SK-N-SH treated with all-trans-retinoic acid at 6 μM for 48 hours (cell line): Measurements from ENCODE around the gene ENHO.
A peak's percentile ranks its signal among the peaks of the same experiment; 100 is the strongest.

Source experiments
- ATAC-seq: fragments of 200-7000 bp; cut with Tn5 transposase; 3 replicates; pipeline ENCODE4 v1.9.1; 2020; ENCODE audit warnings: mild to moderate bottlenecking, moderate library complexity
- ARNTL ChIP-seq: fragments of 450-650 bp; formaldehyde crosslinking; IDR thresholded peaks from 2 replicates; pipeline ENCODE4 v1.5.0; 2020; ENCODE audit warnings: low read depth, mild to moderate bottlenecking, moderate library complexity, borderline replicate concordance
- BACH2 ChIP-seq: fragments of 250-450 bp; sonication (Bioruptor Pico); IDR thresholded peaks from 2 replicates; pipeline ENCODE4 v1.9.0; 2021; ENCODE audit warnings: mild to moderate bottlenecking, borderline replicate concordance
- CSDC2 ChIP-seq: fragments of 250-450 bp; sonication (Bioruptor Pico); IDR thresholded peaks from 2 replicates; pipeline ENCODE4 v1.5.0; 2020; ENCODE audit warnings: mild to moderate bottlenecking, moderate library complexity
- CSRNP3 ChIP-seq: fragments of 250-450 bp; sonication (Bioruptor Pico); IDR thresholded peaks from 2 replicates; pipeline ENCODE4 v1.5.1; 2021; ENCODE audit warnings: mild to moderate bottlenecking, moderate library complexity
- ESRRG ChIP-seq: fragments of 250-450 bp; sonication (Bioruptor Pico); IDR thresholded peaks from 2 replicates; pipeline ENCODE4 v1.6.1; 2021; ENCODE audit warnings: mild to moderate bottlenecking
- GLIS3 ChIP-seq: fragments of 250-450 bp; sonication (Bioruptor Pico); IDR thresholded peaks from 2 replicates; pipeline ENCODE4 v1.5.0; 2020; ENCODE audit warnings: mild to moderate bottlenecking, moderate library complexity
- ISL1 ChIP-seq: fragments of 250-450 bp; sonication (Bioruptor Pico); IDR thresholded peaks from 2 replicates; pipeline ENCODE4 v2.1.2; 2022; ENCODE audit warnings: mild to moderate bottlenecking, moderate library complexity
- OSR1 ChIP-seq: fragments of 250-450 bp; sonication (Bioruptor Pico); IDR thresholded peaks from 2 replicates; pipeline ENCODE4 v1.8.0; 2022; ENCODE audit warnings: moderate library complexity, mild to moderate bottlenecking, inconsistent platforms
- PATZ1 ChIP-seq: fragments of 250-450 bp; sonication (Bioruptor Pico); IDR thresholded peaks from 2 replicates; pipeline ENCODE4 v1.8.0; 2020; ENCODE audit warnings: mild to moderate bottlenecking, moderate library complexity, borderline replicate concordance
- POU6F1 ChIP-seq: fragments of 250-450 bp; sonication (Bioruptor Pico); IDR thresholded peaks from 2 replicates; pipeline ENCODE4 v1.8.0; 2021; ENCODE audit warnings: low read depth, mild to moderate bottlenecking, moderate library complexity, borderline replicate concordance
- PPARA ChIP-seq: fragments of 250-450 bp; sonication (Bioruptor Pico); IDR thresholded peaks from 2 replicates; pipeline ENCODE4 v1.5.0; 2020; ENCODE audit warnings: mild to moderate bottlenecking, borderline replicate concordance
- RARB ChIP-seq: fragments of 250-450 bp; sonication (Bioruptor Pico); IDR thresholded peaks from 2 replicates; pipeline ENCODE4 v1.8.0; 2021; ENCODE audit warnings: mild to moderate bottlenecking, moderate library complexity
- TCF4 ChIP-seq: fragments of 250-450 bp; sonication (Bioruptor Pico); IDR thresholded peaks from 2 replicates; pipeline ENCODE4 v1.8.0; 2021; ENCODE audit warnings: mild to moderate bottlenecking, moderate library complexity, borderline replicate concordance
- TOX ChIP-seq: fragments of 250-450 bp; sonication (Bioruptor Pico); IDR thresholded peaks from 2 replicates; pipeline ENCODE4 v1.8.0; 2021; ENCODE audit warnings: mild to moderate bottlenecking, moderate library complexity, borderline replicate concordance
- TSHZ2 ChIP-seq: fragments of 250-450 bp; sonication (Bioruptor Pico); IDR thresholded peaks from 2 replicates; pipeline ENCODE4 v1.5.0; 2020; ENCODE audit warnings: mild to moderate bottlenecking, moderate library complexity
- ZC3H10 ChIP-seq: fragments of 250-450 bp; sonication (Bioruptor Pico); IDR thresholded peaks from 2 replicates; pipeline ENCODE4 v1.5.1; 2021; ENCODE audit warnings: mild to moderate bottlenecking, moderate library complexity
- ZFP3 ChIP-seq: fragments of 250-450 bp; sonication (Bioruptor Pico); IDR thresholded peaks from 2 replicates; pipeline ENCODE4 v1.5.0; 2020; ENCODE audit warnings: mild to moderate bottlenecking, moderate library complexity
- ZFP30 ChIP-seq: fragments of 450-650 bp; formaldehyde crosslinking; IDR thresholded peaks from 2 replicates; pipeline ENCODE4 v1.5.0; 2022; ENCODE audit warnings: mild to moderate bottlenecking, moderate library complexity
- ZNF565 ChIP-seq: fragments of 450-650 bp; formaldehyde crosslinking; conservative IDR thresholded peaks from 2 replicates; pipeline ENCODE4 v1.5.0; 2020; ENCODE audit warnings: low read depth, mild to moderate bottlenecking, moderate library complexity
- ZNF70 ChIP-seq: fragments of 450-650 bp; formaldehyde crosslinking; IDR thresholded peaks from 2 replicates; pipeline ENCODE4 v1.5.0; 2020; ENCODE audit warnings: mild to moderate bottlenecking, moderate library complexity
- ZNF8 ChIP-seq: fragments of 450-650 bp; formaldehyde crosslinking; IDR thresholded peaks from 2 replicates; pipeline ENCODE4 v1.5.0; 2020; ENCODE audit warnings: mild to moderate bottlenecking, moderate library complexity
- TF ChIP-seq, protein P1 (sequence below): fragments of 250-450 bp; sonication (Bioruptor Pico); IDR thresholded peaks from 2 replicates; pipeline ENCODE4 v1.5.1; 2020; ENCODE audit warnings: low read depth, mild to moderate bottlenecking, moderate library complexity

ENHO gene

DNA sequence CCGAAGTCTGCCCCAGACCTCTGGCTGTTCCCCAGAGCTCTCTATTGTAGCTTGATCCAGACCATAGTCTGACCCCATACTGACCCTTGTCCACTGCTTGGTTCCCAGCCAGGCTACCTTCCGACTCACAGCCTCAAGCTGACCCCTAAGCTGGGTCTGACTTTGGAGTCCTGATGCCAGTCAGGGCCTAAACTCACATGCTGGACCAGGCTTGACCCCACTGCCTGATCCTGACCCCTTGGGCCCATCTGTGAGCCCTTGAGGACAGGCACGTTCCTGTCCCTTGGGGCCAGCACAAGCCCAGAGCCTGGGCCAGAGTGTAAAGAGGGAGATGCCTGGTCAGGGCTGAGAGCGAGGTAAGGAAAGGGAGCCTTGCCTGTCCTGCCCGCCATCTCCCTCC, 32.7 kb upstream of the ENHO start (continued):
- TF ChIP-seq ZNF565 (CRISPR knock-in tag), result no peak
- TF ChIP-seq ESRRG, result no peak
- TF ChIP-seq TOX (CRISPR knock-in tag), result no peak

- ATAC-seq, result peak; percentile 9; the same call in 2 of the 3 replicates
- TF ChIP-seq ZFP30 (CRISPR knock-in tag) (no peak), POU6F1 (CRISPR knock-in tag) (no peak), ESRRG (no peak), ZC3H10 (CRISPR knock-in tag) (no peak), BACH2 (CRISPR knock-in tag) (no peak), ZNF565 (CRISPR knock-in tag) (no peak), PPARA (CRISPR knock-in tag) (no peak), ISL1 (CRISPR knock-in tag) (no peak), TCF4 (no peak), TOX (CRISPR knock-in tag) (no peak), ZFP3 (CRISPR knock-in tag) (no peak), RARB (CRISPR knock-in tag) (no peak), TSHZ2 (no peak), OSR1 (CRISPR knock-in tag) (no peak), PATZ1 (CRISPR knock-in tag) (no peak), ZNF8 (CRISPR knock-in tag) (no peak), CSRNP3 (CRISPR knock-in tag) (no peak), GLIS3 (CRISPR knock-in tag) (no peak), ZNF70 (CRISPR knock-in tag) (no peak), ARNTL (no peak)
Observed at GRCh38 chr9:34555002-34555348, 32.2 kb upstream of the ENHO start.

DNA sequence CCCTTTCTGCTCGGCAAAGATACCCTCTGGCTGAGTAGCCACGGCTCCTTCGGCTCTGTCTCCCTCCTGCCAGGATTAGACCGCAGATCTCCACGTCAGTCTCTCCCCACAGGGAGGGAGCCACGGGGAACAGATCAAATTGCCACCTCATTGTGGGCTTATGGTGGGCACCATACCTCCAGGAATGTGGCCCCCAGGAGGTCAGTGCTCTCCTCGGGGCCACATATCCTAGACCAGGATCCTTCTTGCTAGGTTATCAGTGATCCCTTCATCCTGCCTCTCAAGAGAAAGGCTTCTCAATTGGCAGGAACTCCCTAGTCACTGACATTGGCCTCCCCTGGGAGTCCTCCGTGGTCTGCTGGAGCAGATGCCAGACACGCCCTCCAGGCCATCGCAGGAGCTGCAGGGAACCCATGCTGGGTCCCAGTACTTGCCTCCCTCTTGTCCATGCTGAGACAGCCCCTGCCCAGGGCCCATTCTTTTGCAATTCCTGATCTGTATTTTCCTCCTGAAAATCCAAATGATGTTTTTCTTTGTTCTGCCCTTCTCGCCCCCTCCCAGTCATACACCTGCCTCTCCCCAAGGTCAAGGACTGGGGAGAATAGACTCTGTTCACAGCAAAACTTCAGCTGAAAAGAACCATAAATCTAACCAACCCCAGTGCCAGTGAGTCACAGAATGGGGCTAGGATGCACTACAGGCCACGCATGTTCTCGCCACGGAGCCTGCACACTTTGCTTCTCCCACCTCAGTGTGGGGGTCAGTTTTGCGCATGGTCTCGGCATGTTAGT, 31.6 kb upstream of the ENHO start:
- peak; percentile 23; the same call in 2 of the 3 replicates for ATAC-seq
- TF ChIP-seq ISL1 (CRISPR knock-in tag) (no peak), ZNF70 (CRISPR knock-in tag) (no peak), GLIS3 (CRISPR knock-in tag) (no peak), PPARA (CRISPR knock-in tag) (no peak), CSDC2 (no peak), TCF4 (no peak), TOX (CRISPR knock-in tag) (no peak), CSRNP3 (CRISPR knock-in tag) (no peak)
- TF ChIP-seq, protein P1, sequence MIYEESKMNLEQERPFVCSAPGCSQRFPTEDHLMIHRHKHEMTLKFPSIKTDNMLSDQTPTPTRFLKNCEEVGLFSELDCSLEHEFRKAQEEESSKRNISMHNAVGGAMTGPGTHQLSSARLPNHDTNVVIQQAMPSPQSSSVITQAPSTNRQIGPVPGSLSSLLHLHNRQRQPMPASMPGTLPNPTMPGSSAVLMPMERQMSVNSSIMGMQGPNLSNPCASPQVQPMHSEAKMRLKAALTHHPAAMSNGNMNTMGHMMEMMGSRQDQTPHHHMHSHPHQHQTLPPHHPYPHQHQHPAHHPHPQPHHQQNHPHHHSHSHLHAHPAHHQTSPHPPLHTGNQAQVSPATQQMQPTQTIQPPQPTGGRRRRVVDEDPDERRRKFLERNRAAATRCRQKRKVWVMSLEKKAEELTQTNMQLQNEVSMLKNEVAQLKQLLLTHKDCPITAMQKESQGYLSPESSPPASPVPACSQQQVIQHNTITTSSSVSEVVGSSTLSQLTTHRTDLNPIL, result no peak
